HG03520 (cell line): ENCODE results near the gene GBE1.

Experiments
- ATAC-seq: cut with Tn5 transposase; IDR thresholded peaks from one replicate; pipeline ENCODE4 v1.9.1; 2021; ENCODE audit warnings: mild to moderate bottlenecking, moderate library complexity; ENCODE audit not compliant: unreplicated experiment

Gene GBE1

GRCh38 chr3:81702126-81702525 is 59.3 kb downstream of the GBE1 start:
- ATAC-seq, result no peak

- no peak for ATAC-seq
Observed at GRCh38 chr3:81699536-81700320, 61.7 kb downstream of the GBE1 start.

GRCh38 chr3:81696090-81696489 is 65.4 kb downstream of the GBE1 start:
- ATAC-seq, result no peak

GRCh38 chr3:81695302-81695701 is 66.1 kb downstream of the GBE1 start:
- ATAC-seq, result no peak

- ATAC-seq, result no peak
Observed at GRCh38 chr3:81694662-81695061, 66.8 kb downstream of the GBE1 start.

GRCh38 chr3:81692766-81693165 is 68.7 kb downstream of the GBE1 start:
- ATAC-seq, result no peak

- ATAC-seq, result no peak
Observed at GRCh38 chr3:81689617-81690016, 71.8 kb downstream of the GBE1 start.

GRCh38 chr3:81684751-81685395 is 76.6 kb downstream of the GBE1 start:
- ATAC-seq, result no peak

GRCh38 chr3:81676706-81677456 is 84.6 kb downstream of the GBE1 start:
- ATAC-seq, result no peak

GRCh38 chr3:81674690-81675089 is 86.8 kb downstream of the GBE1 start:
- no peak for ATAC-seq

- ATAC-seq, result no peak
Observed at GRCh38 chr3:81668283-81668682, 93.2 kb downstream of the GBE1 start.

- ATAC-seq, result peak; percentile 61
Observed at GRCh38 chr3:81666502-81667121, 94.8 kb downstream of the GBE1 start.

- no peak for ATAC-seq
Observed at GRCh38 chr3:81663114-81663513, 98.3 kb downstream of the GBE1 start.

GRCh38 chr3:81660036-81660435 is 101.4 kb downstream of the GBE1 start:
- no peak for ATAC-seq

- no peak for ATAC-seq
Observed at GRCh38 chr3:81658322-81658997, 103.0 kb downstream of the GBE1 start.

- no peak for ATAC-seq
Observed at GRCh38 chr3:81651139-81651538, 110.3 kb downstream of the GBE1 start.

GRCh38 chr3:81650187-81650586 is 111.3 kb downstream of the GBE1 start:
- no peak for ATAC-seq

GRCh38 chr3:81645248-81645647 is 116.2 kb downstream of the GBE1 start:
- ATAC-seq, result no peak

- ATAC-seq, result no peak
Observed at GRCh38 chr3:81643721-81644120, 117.7 kb downstream of the GBE1 start.

- no peak for ATAC-seq
Observed at GRCh38 chr3:81638480-81638879, 123.0 kb downstream of the GBE1 start.

- no peak for ATAC-seq
Observed at GRCh38 chr3:81632659-81633058, 128.8 kb downstream of the GBE1 start.
